Activated CD8-positive, alpha-beta memory T cell treated with anti-CD3 and anti-CD28 coated beads for 36 hours (primary cell): Measurements from ENCODE around the gene SRGAP3. TPM values are rescaled to one million over a fixed set of nuclear protein-coding genes. Genes with fewer than 3 reads are reported as not detected.

Experiments
- CTCF ChIA-PET: fragments of 350-600 bp; sonication (Branson Sonifier 250); formaldehyde crosslinking; loops from one replicate; lab custom pipeline; 2021; ENCODE audit warnings: antibody characterized with exemption; lab: Charles Lee
- POLR2A ChIA-PET: fragments of 350-600 bp; sonication (Branson Sonifier 250); formaldehyde crosslinking; loops from one replicate; lab custom pipeline; 2021; ENCODE audit warnings: antibody characterized with exemption; lab: Charles Lee
- total RNA-seq, 2 experiments: library from RNA; stranded (reverse); gene quantifications; one replicate each; pipeline ENCODE4 v1.2.3, GENCODE V29; 2021

Gene SRGAP3
- total RNA-seq, 2 experiments from 2014 or later, result 0.11 to 0.99 TPM

DNA sequence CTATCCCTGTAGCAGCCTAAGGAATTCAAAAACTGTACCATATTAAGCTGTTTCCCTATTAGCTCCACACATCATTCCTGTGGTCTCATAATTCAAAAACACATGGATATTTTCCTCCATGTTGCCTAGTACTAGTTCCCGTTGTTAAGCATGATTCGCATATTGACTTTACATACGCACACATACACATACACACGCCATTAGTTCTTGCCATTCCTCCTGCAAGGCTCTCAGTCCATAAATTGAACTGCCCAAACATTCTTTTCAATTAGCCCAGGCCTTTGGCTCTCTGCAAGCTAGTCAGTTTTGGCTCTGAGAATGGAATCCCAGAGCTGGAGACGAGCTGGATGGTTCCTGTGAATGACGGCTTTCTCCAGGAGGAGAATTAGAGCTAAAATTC, 229.0 kb downstream of the SRGAP3 start:
- POLR2A ChIA-PET, result no interaction called here
- CTCF ChIA-PET, result no interaction called here

GRCh38 chr3:9019259-9019961, 230.0 kb downstream of the SRGAP3 start:
- CTCF ChIA-PET, result no interaction called here
- POLR2A ChIA-PET, result no interaction called here

GRCh38 chr3:9015250-9015649, 234.2 kb downstream of the SRGAP3 start:
- CTCF ChIA-PET, result no interaction called here
- POLR2A ChIA-PET, result no interaction called here

- POLR2A ChIA-PET, result no interaction called here
- CTCF ChIA-PET, result interaction anchor here (1.1 kb wide), 1 partner anchor 26 kb away, joined by 3 read pairs; no protein-coding TSS in a partner anchor
These were observed 235.5 kb downstream of the SRGAP3 start for GRCh38 chr3:9013782-9014563.

GRCh38 chr3:9012521-9012920, 236.9 kb downstream of the SRGAP3 start:
- CTCF ChIA-PET, result interaction anchor here (1.0 to 1.4 kb wide), 2 partner anchors 20 to 40 kb away, joined by 3 read pairs; no protein-coding TSS in a partner anchor

GRCh38 chr3:9009976-9010545, 239.4 kb downstream of the SRGAP3 start:
- CTCF ChIA-PET, result no interaction called here
- POLR2A ChIA-PET, result interaction anchor here (0.7 kb wide), 1 partner anchor 44 kb away, joined by 3 read pairs; no protein-coding TSS in a partner anchor

More at GRCh38 chr3:9012521-9012920, 236.9 kb downstream of the SRGAP3 start:
- POLR2A ChIA-PET, result no interaction called here

GRCh38 chr3:9008550-9009255, 240.7 kb downstream of the SRGAP3 start:
- ChIA-PET POLR2A (no interaction called here), CTCF (no interaction called here)

GRCh38 chr3:9007928-9008327, 241.5 kb downstream of the SRGAP3 start:
- POLR2A ChIA-PET, result no interaction called here

GRCh38 chr3:9007213-9007612, 242.2 kb downstream of the SRGAP3 start:
- POLR2A ChIA-PET, result no interaction called here
- CTCF ChIA-PET, result no interaction called here

More at GRCh38 chr3:9007928-9008327, 241.5 kb downstream of the SRGAP3 start:
- CTCF ChIA-PET, result no interaction called here

GRCh38 chr3:9000041-9000440, 249.4 kb downstream of the SRGAP3 start:
- ChIA-PET POLR2A (no interaction called here), CTCF (interaction anchor here (0.9 kb wide), 1 partner anchor 14 kb away, joined by 3 read pairs; no protein-coding TSS in a partner anchor)

DNA sequence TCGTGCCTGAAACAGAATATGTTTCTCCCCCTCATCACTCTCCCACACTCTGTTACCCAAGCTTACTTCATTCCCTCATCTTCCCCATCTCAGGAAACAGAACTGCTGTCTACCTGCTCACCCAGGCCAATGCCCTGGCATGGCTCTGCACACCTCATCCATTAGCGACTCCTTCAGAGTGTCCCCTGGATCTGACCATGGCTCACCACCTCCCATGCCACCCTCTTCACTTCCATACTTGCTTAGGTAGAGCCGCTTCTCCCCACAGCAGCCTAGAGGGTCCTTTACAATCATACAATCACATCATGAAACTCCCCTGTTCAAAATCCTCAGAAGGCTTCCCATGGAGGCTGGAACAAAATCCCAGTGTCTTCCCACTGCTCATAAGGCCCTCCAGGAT, 252.3 kb downstream of the SRGAP3 start:
- ChIA-PET CTCF (no interaction called here), POLR2A (no interaction called here)

- CTCF ChIA-PET, result no interaction called here
- POLR2A ChIA-PET, result no interaction called here
These were observed 252.7 kb downstream of the SRGAP3 start for GRCh38 chr3:8996681-8997121.

- ChIA-PET CTCF (no interaction called here), POLR2A (no interaction called here)
These were observed 253.2 kb downstream of the SRGAP3 start for GRCh38 chr3:8996216-8996615.

- ChIA-PET CTCF (interaction anchor here (1.2 kb wide), 1 partner anchor 9 kb away, joined by 3 read pairs; no protein-coding TSS in a partner anchor), POLR2A (no interaction called here)
These were observed 255.2 kb downstream of the SRGAP3 start for GRCh38 chr3:8994226-8994625.

DNA sequence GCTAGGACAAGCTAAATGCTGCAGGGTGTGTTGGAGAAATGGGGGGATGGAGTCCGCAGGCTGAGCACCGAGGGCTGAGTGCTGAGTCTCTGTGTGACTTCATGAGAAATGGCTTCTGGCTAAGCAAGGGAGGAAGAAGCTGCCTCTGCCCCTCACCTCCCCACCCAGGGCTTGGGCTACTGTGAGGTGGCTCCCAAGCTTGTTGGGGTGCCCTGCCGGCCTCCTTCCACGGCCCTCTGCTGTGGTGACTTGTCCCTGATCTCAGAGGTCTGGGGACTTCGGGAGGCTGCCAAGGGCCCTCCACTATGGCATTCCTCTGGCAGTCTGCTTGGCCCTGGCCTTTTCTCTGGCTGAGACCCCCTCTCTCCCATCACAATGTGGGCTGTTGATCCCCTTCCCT, 256.1 kb downstream of the SRGAP3 start:
- POLR2A ChIA-PET, result no interaction called here
- CTCF ChIA-PET, result no interaction called here

- ChIA-PET POLR2A (no interaction called here), CTCF (interaction anchor here (1.0 kb wide), 1 partner anchor 19 kb away, joined by 3 read pairs; no protein-coding TSS in a partner anchor)
These were observed 256.6 kb downstream of the SRGAP3 start for GRCh38 chr3:8992854-8993253.

GRCh38 chr3:8992199-8992598, 257.2 kb downstream of the SRGAP3 start:
- ChIA-PET CTCF (interaction anchor here (1.0 kb wide), 1 partner anchor 20 kb away, joined by 3 read pairs; no protein-coding TSS in a partner anchor), POLR2A (no interaction called here)

DNA sequence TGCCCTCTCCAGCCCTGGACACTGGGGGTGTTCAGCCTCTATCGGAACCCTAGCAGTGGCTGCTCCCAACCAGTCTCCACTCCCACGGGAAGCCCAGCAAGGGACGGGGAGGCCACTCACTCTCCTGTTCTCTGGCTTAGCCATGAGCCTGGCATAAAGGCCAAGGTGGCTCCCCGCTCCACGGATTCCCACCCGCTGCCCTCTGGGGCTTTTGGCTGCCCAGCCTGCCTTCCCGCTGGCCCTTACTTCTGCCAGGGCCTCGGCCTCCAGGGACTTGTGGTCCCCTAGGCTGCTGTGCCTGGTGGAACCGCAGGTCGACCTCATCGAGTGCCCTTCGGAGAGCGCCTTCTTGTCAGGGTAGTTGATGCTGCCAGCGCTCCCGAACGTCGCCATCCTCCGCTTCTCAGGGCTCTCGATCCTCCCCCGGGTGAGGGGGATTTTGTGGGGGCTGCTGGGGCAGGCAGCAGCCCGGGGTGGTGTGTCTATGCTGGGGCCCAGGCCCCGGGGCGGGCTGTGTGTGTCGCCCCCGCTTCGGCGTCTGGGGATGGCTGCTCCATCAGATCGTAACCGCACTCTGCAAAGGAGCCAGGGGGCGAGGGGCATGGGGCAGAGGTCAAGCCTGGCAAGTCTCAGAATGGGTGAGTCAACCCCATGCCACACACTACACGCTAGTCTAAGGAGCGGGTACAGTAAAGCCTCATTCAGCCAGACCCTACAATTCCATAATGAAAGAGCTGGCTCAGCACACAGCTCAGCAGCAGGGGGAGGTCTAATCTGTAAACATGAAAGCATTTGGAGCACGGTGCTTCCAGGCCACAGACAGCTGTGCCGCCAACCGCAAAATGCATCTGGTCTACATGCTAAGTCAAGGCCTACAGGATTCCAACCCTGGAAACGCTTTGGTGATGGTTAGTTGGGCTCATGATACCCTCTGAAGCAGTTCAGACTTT, 258.9 kb downstream of the SRGAP3 start:
- POLR2A ChIA-PET, result no interaction called here
- CTCF ChIA-PET, result no interaction called here
